SK-N-SH treated with all-trans-retinoic acid at 6 μM for 48 hours (cell line): Measurements from ENCODE around the gene NLGN3.

Experiments
- ATAC-seq: fragments of 200-7000 bp; cut with Tn5 transposase; 3 replicates; pipeline ENCODE4 v1.9.1; 2020; ENCODE audit warnings: mild to moderate bottlenecking, moderate library complexity
- ARNTL ChIP-seq: fragments of 450-650 bp; formaldehyde crosslinking; IDR thresholded peaks from 2 replicates; pipeline ENCODE4 v1.5.0; 2020; ENCODE audit warnings: low read depth, mild to moderate bottlenecking, moderate library complexity, borderline replicate concordance
- BACH2 ChIP-seq: fragments of 250-450 bp; sonication (Bioruptor Pico); IDR thresholded peaks from 2 replicates; pipeline ENCODE4 v1.9.0; 2021; ENCODE audit warnings: mild to moderate bottlenecking, borderline replicate concordance
- GLIS3 ChIP-seq: fragments of 250-450 bp; sonication (Bioruptor Pico); IDR thresholded peaks from 2 replicates; pipeline ENCODE4 v1.5.0; 2020; ENCODE audit warnings: mild to moderate bottlenecking, moderate library complexity
- ISL1 ChIP-seq: fragments of 250-450 bp; sonication (Bioruptor Pico); IDR thresholded peaks from 2 replicates; pipeline ENCODE4 v2.1.2; 2022; ENCODE audit warnings: mild to moderate bottlenecking, moderate library complexity
- OSR1 ChIP-seq: fragments of 250-450 bp; sonication (Bioruptor Pico); IDR thresholded peaks from 2 replicates; pipeline ENCODE4 v1.8.0; 2022; ENCODE audit warnings: moderate library complexity, mild to moderate bottlenecking, inconsistent platforms
- PPARA ChIP-seq: fragments of 250-450 bp; sonication (Bioruptor Pico); IDR thresholded peaks from 2 replicates; pipeline ENCODE4 v1.5.0; 2020; ENCODE audit warnings: mild to moderate bottlenecking, borderline replicate concordance
- RARB ChIP-seq: fragments of 250-450 bp; sonication (Bioruptor Pico); IDR thresholded peaks from 2 replicates; pipeline ENCODE4 v1.8.0; 2021; ENCODE audit warnings: mild to moderate bottlenecking, moderate library complexity
- TOX ChIP-seq: fragments of 250-450 bp; sonication (Bioruptor Pico); IDR thresholded peaks from 2 replicates; pipeline ENCODE4 v1.8.0; 2021; ENCODE audit warnings: mild to moderate bottlenecking, moderate library complexity, borderline replicate concordance
- ZFP3 ChIP-seq: fragments of 250-450 bp; sonication (Bioruptor Pico); IDR thresholded peaks from 2 replicates; pipeline ENCODE4 v1.5.0; 2020; ENCODE audit warnings: mild to moderate bottlenecking, moderate library complexity
- ZNF70 ChIP-seq: fragments of 450-650 bp; formaldehyde crosslinking; IDR thresholded peaks from 2 replicates; pipeline ENCODE4 v1.5.0; 2020; ENCODE audit warnings: mild to moderate bottlenecking, moderate library complexity
- ZNF8 ChIP-seq: fragments of 450-650 bp; formaldehyde crosslinking; IDR thresholded peaks from 2 replicates; pipeline ENCODE4 v1.5.0; 2020; ENCODE audit warnings: mild to moderate bottlenecking, moderate library complexity
- TF ChIP-seq, protein P1 (sequence below): fragments of 250-450 bp; sonication (Bioruptor Pico); IDR thresholded peaks from 2 replicates; pipeline ENCODE4 v1.5.0; 2020; ENCODE audit warnings: mild to moderate bottlenecking, moderate library complexity
- TF ChIP-seq, protein P2 (sequence below): fragments of 250-450 bp; sonication (Bioruptor Pico); IDR thresholded peaks from 2 replicates; pipeline ENCODE4 v1.8.0; 2020; ENCODE audit warnings: mild to moderate bottlenecking, moderate library complexity, borderline replicate concordance
- TF ChIP-seq, protein P3 (sequence below): fragments of 250-450 bp; sonication (Bioruptor Pico); IDR thresholded peaks from 2 replicates; pipeline ENCODE4 v1.8.0; 2021; ENCODE audit warnings: low read depth, mild to moderate bottlenecking, moderate library complexity, borderline replicate concordance
- TF ChIP-seq, protein P4 (sequence below): fragments of 250-450 bp; sonication (Bioruptor Pico); IDR thresholded peaks from 2 replicates; pipeline ENCODE4 v1.5.1; 2021; ENCODE audit warnings: mild to moderate bottlenecking, moderate library complexity

NLGN3 gene

DNA sequence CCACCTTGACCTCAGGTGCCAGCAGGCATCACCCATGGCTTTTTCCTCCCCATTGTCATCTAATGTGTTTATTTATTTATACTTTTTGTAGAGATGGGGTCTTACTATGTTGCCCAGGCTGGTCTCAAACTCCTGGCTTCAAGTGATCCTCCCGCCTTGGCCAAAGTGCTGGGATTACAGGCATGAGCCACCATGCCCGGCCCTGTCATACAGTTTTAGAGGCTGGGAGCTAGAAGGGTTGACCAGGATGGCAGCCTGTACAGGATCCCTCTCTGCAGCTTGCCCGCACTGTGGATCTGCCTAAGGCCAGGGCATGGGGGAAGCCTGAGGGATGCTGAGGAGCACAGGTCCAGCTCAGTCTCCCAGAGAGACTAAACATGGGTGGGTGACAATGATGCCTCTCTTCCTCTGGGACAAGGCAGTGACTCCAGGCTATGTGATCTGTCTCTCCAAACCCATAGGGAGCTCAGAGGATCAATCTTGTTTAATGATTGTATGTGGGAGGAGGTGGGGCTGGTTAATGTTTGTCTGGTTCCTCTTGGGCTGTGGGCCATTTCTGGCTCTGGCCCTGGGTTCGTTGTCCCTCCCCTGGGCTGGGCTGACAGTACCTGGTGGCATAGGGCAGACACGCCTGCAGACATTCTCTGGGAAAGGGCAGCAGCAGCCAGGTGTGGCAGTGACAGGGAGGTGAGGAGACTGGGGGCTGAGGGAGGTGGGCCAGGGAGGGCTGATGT, 70.1 kb downstream of the NLGN3 start:
- no peak for ATAC-seq

DNA sequence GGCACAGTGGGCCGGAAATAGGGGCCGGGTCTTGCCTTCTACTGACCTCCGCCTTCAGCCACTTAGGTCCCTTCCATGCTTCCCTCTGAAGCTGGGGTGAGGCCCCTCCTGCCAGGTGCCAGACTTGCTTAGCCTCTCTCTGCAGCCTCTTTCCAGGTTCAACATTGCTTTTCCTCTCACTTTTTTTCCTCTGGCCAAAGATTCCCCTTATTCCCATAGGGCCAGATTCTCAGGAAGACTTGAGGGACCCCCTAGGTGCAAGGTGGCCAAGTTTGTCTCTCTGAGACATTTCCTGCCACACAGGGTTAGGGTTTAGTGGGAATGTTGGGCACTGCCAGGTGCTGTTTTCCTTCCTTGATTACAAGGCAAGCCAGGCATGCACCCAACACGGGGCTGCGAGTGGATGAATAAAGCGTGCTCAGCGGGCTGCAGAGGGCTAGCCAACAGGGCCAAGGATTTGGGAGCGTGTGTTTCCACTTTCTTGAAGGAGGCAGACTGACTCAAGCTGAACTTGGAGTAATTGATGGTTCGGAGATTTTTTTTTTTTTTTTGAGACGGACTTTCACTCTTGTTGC, 70.8 kb downstream of the NLGN3 start:
- TF ChIP-seq, protein P1, sequence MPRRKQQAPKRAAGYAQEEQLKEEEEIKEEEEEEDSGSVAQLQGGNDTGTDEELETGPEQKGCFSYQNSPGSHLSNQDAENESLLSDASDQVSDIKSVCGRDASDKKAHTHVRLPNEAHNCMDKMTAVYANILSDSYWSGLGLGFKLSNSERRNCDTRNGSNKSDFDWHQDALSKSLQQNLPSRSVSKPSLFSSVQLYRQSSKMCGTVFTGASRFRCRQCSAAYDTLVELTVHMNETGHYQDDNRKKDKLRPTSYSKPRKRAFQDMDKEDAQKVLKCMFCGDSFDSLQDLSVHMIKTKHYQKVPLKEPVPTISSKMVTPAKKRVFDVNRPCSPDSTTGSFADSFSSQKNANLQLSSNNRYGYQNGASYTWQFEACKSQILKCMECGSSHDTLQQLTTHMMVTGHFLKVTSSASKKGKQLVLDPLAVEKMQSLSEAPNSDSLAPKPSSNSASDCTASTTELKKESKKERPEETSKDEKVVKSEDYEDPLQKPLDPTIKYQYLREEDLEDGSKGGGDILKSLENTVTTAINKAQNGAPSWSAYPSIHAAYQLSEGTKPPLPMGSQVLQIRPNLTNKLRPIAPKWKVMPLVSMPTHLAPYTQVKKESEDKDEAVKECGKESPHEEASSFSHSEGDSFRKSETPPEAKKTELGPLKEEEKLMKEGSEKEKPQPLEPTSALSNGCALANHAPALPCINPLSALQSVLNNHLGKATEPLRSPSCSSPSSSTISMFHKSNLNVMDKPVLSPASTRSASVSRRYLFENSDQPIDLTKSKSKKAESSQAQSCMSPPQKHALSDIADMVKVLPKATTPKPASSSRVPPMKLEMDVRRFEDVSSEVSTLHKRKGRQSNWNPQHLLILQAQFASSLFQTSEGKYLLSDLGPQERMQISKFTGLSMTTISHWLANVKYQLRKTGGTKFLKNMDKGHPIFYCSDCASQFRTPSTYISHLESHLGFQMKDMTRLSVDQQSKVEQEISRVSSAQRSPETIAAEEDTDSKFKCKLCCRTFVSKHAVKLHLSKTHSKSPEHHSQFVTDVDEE (CRISPR knock-in tag) = no peak
- TF ChIP-seq ZFP3 (CRISPR knock-in tag) (no peak), TOX (no peak), ZNF8 (CRISPR knock-in tag) (no peak), ISL1 (CRISPR knock-in tag) (no peak), BACH2 (CRISPR knock-in tag) (no peak), GLIS3 (CRISPR knock-in tag) (no peak), PPARA (CRISPR knock-in tag) (no peak), OSR1 (CRISPR knock-in tag) (no peak), ZNF70 (no peak)
- TF ChIP-seq, protein P2, sequence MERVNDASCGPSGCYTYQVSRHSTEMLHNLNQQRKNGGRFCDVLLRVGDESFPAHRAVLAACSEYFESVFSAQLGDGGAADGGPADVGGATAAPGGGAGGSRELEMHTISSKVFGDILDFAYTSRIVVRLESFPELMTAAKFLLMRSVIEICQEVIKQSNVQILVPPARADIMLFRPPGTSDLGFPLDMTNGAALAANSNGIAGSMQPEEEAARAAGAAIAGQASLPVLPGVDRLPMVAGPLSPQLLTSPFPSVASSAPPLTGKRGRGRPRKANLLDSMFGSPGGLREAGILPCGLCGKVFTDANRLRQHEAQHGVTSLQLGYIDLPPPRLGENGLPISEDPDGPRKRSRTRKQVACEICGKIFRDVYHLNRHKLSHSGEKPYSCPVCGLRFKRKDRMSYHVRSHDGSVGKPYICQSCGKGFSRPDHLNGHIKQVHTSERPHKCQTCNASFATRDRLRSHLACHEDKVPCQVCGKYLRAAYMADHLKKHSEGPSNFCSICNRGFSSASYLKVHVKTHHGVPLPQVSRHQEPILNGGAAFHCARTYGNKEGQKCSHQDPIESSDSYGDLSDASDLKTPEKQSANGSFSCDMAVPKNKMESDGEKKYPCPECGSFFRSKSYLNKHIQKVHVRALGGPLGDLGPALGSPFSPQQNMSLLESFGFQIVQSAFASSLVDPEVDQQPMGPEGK = no peak
- TF ChIP-seq, protein P3, sequence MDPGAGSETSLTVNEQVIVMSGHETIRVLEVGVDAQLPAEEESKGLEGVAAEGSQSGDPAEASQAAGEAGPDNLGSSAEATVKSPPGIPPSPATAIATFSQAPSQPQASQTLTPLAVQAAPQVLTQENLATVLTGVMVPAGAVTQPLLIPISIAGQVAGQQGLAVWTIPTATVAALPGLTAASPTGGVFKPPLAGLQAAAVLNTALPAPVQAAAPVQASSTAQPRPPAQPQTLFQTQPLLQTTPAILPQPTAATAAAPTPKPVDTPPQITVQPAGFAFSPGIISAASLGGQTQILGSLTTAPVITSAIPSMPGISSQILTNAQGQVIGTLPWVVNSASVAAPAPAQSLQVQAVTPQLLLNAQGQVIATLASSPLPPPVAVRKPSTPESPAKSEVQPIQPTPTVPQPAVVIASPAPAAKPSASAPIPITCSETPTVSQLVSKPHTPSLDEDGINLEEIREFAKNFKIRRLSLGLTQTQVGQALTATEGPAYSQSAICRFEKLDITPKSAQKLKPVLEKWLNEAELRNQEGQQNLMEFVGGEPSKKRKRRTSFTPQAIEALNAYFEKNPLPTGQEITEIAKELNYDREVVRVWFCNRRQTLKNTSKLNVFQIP (CRISPR knock-in tag) = no peak
- TF ChIP-seq, protein P4, sequence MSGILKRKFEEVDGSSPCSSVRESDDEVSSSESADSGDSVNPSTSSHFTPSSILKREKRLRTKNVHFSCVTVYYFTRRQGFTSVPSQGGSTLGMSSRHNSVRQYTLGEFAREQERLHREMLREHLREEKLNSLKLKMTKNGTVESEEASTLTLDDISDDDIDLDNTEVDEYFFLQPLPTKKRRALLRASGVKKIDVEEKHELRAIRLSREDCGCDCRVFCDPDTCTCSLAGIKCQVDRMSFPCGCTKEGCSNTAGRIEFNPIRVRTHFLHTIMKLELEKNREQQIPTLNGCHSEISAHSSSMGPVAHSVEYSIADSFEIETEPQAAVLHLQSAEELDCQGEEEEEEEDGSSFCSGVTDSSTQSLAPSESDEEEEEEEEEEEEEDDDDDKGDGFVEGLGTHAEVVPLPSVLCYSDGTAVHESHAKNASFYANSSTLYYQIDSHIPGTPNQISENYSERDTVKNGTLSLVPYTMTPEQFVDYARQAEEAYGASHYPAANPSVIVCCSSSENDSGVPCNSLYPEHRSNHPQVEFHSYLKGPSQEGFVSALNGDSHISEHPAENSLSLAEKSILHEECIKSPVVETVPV = no peak
- no peak for ATAC-seq

More for the DNA sequence above, 70.1 kb downstream of the NLGN3 start:
- TF ChIP-seq ARNTL (CRISPR knock-in tag) (no peak), RARB (CRISPR knock-in tag) (no peak), GLIS3 (CRISPR knock-in tag) (no peak), ISL1 (CRISPR knock-in tag) (no peak), TOX (no peak), ZNF8 (CRISPR knock-in tag) (no peak), BACH2 (CRISPR knock-in tag) (no peak)
- TF ChIP-seq, protein P4 = no peak
- TF ChIP-seq, protein P1 (CRISPR knock-in tag) = no peak
